Umbilical cord (tissue), 2 donors: ENCODE data around the gene ODAD2. TPM values are rescaled to one million over a fixed set of nuclear protein-coding genes. Genes with fewer than 3 reads are reported as not detected.
"Not testable (repeated sequence)": the region's sequence is repeated elsewhere in the genome, so short reads cannot be mapped to it uniquely, and the experiment has no call there.

Experiments
- DNase-seq: peaks from one replicate; pipeline ENCODE4 v3.0.0-alpha.2; 2015; ENCODE audit warnings: low spot score
- total RNA-seq: library from RNA; depleted of rRNA; stranded (reverse); fragments of >200 nt; gene quantifications from one replicate; pipeline ENCODE4 v1.2.3, GENCODE V29; 2014; ENCODE audit warnings: low replicate concordance; ENCODE audit not compliant: insufficient read depth

The ODAD2 gene
- total RNA-seq = 6.5 TPM

GRCh38 chr10:27998954-27999275, at the start of gene ODAD2:
Gene ODAD2 (minus strand): TSS chr10:27999079. CDS start chr10:27995142, 3,937 bp downstream.
- DNase-seq = no peak

GRCh38 chr10:28047061-28047460, 48.2 kb upstream of the ODAD2 start:
- no peak for DNase-seq

- no peak for DNase-seq
These were observed 47.7 kb upstream of the ODAD2 start for GRCh38 chr10:28046579-28046978.

GRCh38 chr10:28043941-28044340, 45.1 kb upstream of the ODAD2 start:
- DNase-seq = no peak

- DNase-seq = no peak
These were observed 37.7 kb upstream of the ODAD2 start for GRCh38 chr10:28036587-28036986.

- DNase-seq = no peak
These were observed 22.4 kb upstream of the ODAD2 start for GRCh38 chr10:28020993-28021982.

- DNase-seq = peak; percentile 3
These were observed 21.4 kb upstream of the ODAD2 start for GRCh38 chr10:28020080-28020860.

GRCh38 chr10:28014651-28015050, 15.8 kb upstream of the ODAD2 start:
- no peak for DNase-seq

GRCh38 chr10:28012990-28013515, 14.2 kb upstream of the ODAD2 start:
- no peak for DNase-seq

- no peak for DNase-seq
These were observed 11.9 kb upstream of the ODAD2 start for GRCh38 chr10:28010821-28011220.

GRCh38 chr10:28008054-28008453, 9.2 kb upstream of the ODAD2 start:
- DNase-seq = no peak

- DNase-seq = no peak
These were observed 2.5 kb upstream of the ODAD2 start for GRCh38 chr10:28001353-28001752.

GRCh38 chr10:27998178-27998953, 513 bp downstream of the ODAD2 start:
- DNase-seq = peak; percentile 60

- DNase-seq = no peak
These were observed 1.1 kb downstream of the ODAD2 start for GRCh38 chr10:27997865-27998177.

GRCh38 chr10:27995311-27995710, 3.6 kb downstream of the ODAD2 start:
- DNase-seq = no peak

GRCh38 chr10:27989357-27989756, 9.5 kb downstream of the ODAD2 start:
- not testable (repeated sequence) for DNase-seq

- no peak for DNase-seq
These were observed 12.1 kb downstream of the ODAD2 start for GRCh38 chr10:27986821-27987220.

- DNase-seq = no peak
These were observed 15.9 kb downstream of the ODAD2 start for GRCh38 chr10:27982875-27983543.

GRCh38 chr10:27981744-27982143, 17.1 kb downstream of the ODAD2 start:
- no peak for DNase-seq

GRCh38 chr10:27970795-27971194, 28.1 kb downstream of the ODAD2 start:
- DNase-seq = not testable (repeated sequence)

- not testable (repeated sequence) for DNase-seq
These were observed 28.9 kb downstream of the ODAD2 start for GRCh38 chr10:27969931-27970330.
